HFF-Myc (cell line): ENCODE results near the gene ETFRF1.

Experiments used
- DNase-seq: peaks from one replicate; pipeline ENCODE4 v3.0.0-alpha.2; 2011; ENCODE audit warnings: low read depth; ENCODE audit errors: extremely low read depth
- H3K4me3 ChIP-seq: replicated peaks from 2 replicates; pipeline ENCODE4 v1.5.1; 2011; ENCODE audit warnings: low read depth, mild to moderate bottlenecking, control low read depth, low read length
- TF ChIP-seq, protein P1 (sequence below): IDR thresholded peaks from 2 replicates; pipeline ENCODE4 v1.5.1; 2012; ENCODE audit warnings: mild to moderate bottlenecking, low read depth, low read length, control low read depth; ENCODE audit errors: missing control alignments

Gene ETFRF1

DNA sequence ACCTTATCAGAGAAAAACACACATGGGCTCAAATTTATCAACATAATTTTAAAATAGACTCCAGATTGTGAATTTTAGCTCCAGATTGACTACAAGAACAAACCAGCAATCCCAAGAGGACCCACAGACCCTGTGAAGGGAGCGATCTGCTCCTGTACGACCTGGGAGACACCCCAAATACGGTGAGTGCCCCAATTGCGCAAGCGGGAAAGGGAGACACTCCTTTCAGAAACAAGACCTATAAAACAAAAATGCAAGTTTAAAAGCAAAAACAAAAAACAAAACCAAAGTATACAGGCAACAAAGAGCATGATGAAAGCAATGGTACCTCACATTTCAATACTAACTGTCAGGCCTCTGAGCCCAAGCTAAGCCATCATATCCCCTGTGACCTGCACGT is 32.2 kb upstream of the ETFRF1 start:
- TF ChIP-seq, protein P1, sequence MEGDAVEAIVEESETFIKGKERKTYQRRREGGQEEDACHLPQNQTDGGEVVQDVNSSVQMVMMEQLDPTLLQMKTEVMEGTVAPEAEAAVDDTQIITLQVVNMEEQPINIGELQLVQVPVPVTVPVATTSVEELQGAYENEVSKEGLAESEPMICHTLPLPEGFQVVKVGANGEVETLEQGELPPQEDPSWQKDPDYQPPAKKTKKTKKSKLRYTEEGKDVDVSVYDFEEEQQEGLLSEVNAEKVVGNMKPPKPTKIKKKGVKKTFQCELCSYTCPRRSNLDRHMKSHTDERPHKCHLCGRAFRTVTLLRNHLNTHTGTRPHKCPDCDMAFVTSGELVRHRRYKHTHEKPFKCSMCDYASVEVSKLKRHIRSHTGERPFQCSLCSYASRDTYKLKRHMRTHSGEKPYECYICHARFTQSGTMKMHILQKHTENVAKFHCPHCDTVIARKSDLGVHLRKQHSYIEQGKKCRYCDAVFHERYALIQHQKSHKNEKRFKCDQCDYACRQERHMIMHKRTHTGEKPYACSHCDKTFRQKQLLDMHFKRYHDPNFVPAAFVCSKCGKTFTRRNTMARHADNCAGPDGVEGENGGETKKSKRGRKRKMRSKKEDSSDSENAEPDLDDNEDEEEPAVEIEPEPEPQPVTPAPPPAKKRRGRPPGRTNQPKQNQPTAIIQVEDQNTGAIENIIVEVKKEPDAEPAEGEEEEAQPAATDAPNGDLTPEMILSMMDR: no peak
- no peak for DNase-seq
- no peak overlapping the region for H3K4me3 ChIP-seq

DNA sequence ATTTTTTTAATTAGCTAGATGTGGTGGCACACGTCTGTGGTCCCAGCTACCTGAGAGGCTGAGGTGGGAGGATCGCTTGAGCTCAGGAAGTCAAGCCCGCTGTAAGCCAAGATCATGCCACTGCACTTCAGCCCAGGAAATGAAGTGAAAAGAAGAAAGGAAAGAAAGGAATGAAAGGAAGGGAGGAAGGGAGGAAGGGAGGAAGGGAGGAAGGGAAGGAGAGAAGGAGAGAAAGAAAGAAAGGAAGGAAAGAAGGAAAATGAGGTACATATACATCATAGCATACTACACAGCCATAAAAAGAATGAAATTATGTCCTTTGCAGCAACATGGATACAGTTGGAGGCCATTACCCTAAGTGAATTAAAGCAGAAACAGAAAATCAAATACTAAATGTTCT is 12.3 kb upstream of the ETFRF1 start:
- TF ChIP-seq, protein P1: no peak
- no peak for DNase-seq

DNA sequence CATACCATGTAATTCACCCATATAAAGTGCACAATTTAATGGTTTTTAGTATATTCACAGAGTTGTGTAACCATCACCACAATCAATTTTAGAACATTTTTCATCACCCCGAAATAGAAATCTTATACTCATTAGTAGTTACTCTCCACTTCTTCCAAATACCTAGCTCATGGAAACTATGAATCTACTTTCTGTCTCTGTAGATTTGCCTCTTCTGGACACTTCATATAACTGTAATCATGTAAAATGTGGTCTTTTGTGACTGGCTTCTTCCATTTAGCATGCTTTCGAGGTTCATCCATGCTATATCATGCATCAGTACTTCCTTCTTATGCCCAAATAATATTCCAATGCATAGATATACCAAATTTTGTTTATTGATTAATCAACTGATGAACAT is 10.9 kb upstream of the ETFRF1 start:
- no peak overlapping the region for H3K4me3 ChIP-seq
- DNase-seq: no peak
- TF ChIP-seq, protein P1: no peak

More for the DNA sequence above, 12.3 kb upstream of the ETFRF1 start:
- H3K4me3 ChIP-seq: no peak overlapping the region

DNA sequence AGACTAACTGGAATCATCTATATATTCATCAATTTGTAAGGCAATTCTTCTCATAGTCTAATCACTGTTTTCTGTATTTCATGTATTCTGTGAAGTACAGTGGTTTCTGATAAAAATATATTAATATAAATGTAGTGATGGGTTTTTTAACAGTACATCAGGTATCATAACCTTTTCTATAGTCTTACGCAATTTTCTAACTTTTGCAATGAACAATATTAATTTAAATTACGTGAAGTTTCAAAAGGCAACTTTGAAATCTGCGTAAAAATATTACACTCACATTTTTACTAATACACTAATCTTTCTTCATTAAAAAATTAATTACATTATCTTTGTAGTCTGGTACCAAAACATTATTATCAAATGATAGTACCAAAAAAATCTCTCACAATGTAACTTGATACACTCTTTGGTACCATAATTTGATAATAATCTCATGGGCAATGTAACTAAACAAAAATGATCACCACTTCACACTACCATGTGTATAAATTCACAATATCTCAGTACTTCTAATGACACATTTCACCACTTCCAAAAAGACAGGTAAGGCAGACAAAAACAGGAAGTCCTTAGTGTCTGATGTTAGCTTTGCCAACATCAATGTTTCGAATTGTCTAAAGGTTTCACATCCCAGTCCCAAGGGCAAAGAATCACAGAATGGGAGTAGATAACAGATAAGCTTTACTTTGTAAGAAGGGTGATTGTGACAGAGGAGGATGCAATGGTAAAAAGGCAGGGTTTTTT is 8.8 kb upstream of the ETFRF1 start:
- DNase-seq: no peak
- TF ChIP-seq, protein P1: no peak
- H3K4me3 ChIP-seq: no peak overlapping the region

DNA sequence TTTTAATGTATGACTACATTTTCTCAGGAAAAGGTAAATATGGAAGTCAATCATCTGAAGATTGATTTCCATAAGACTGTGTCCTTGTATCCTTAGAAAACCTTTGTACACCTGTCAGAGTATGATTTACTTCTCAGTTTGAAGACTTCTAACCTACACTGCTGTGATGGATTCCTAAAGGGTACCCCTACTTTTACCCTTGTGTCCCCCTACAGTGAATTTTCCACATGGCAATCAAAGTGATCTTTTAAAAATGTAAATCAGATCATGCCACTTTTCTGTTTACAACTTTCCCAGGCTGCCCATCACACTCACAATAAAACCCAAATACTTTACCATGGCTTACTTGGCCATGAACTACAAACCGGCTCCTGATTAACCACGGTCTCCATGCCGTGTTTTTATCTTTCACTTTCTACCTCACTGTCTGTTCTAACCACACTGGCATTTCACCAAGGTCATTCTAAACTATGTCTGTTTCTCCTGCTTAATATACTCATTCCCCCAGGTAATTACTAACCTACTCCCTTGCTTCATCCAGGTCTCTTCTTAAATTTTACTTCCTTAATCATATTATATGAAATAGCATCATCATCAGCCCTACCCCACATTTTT is 8.1 kb upstream of the ETFRF1 start:
- DNase-seq: no peak
- TF ChIP-seq, protein P1: no peak
- no peak overlapping the region for H3K4me3 ChIP-seq

DNA sequence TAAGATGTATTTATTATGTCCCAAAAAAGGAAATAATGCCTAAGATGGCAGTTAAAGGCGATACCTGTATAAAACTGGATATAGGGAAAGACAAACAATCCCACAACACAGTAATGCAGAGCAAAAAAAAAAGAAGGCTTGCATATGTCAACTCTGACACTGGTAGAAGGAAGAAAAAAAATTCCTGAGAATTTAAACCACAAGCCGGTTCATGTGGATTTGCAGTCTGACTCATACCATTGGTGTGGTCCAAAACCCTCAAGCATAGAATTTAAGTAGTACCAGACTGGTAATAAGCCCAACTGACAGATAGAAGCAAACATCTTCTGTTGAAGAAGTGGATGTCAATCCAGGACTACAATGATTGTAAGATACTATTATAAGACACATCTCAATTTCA is 7.3 kb upstream of the ETFRF1 start:
- DNase-seq: peak; percentile 73
- no peak overlapping the region for H3K4me3 ChIP-seq
- TF ChIP-seq, protein P1: no peak

DNA sequence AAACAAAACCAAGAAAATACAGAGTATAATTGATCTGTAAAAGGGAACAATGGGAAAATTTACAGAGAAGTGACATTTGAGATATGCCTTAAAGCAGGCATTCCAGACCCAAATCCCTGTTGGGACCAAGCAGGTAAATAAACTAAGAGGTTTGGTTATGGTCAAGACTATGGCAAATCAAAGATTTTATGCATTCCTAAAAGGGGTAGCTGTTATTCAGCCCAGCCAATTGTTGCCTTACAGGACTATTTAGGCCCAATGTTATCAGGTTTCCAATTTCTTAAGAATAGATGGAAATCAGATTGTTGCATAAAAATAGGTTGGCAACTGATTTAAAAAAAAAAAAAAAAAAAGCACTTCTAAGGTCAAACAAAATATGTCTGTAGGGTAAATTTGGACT is 5.4 kb upstream of the ETFRF1 start:
- H3K4me3 ChIP-seq: no peak overlapping the region
- no peak for DNase-seq
- TF ChIP-seq, protein P1: no peak
